Aortic smooth muscle cell (primary cell): Measurements from ENCODE around the gene COX7A2. TPM values are rescaled to one million over a fixed set of nuclear protein-coding genes. Genes with fewer than 3 reads are reported as not detected.

ENCODE experiments used
- total RNA-seq: library from RNA; depleted of rRNA; stranded (reverse); fragments of >200 nt; gene quantifications from 2 replicates; pipeline ENCODE4 v1.2.3, GENCODE V29; 2014

Gene COX7A2, protein sequence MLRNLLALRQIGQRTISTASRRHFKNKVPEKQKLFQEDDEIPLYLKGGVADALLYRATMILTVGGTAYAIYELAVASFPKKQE
- 122 and 170 TPM in 2 replicates for total RNA-seq

DNA sequence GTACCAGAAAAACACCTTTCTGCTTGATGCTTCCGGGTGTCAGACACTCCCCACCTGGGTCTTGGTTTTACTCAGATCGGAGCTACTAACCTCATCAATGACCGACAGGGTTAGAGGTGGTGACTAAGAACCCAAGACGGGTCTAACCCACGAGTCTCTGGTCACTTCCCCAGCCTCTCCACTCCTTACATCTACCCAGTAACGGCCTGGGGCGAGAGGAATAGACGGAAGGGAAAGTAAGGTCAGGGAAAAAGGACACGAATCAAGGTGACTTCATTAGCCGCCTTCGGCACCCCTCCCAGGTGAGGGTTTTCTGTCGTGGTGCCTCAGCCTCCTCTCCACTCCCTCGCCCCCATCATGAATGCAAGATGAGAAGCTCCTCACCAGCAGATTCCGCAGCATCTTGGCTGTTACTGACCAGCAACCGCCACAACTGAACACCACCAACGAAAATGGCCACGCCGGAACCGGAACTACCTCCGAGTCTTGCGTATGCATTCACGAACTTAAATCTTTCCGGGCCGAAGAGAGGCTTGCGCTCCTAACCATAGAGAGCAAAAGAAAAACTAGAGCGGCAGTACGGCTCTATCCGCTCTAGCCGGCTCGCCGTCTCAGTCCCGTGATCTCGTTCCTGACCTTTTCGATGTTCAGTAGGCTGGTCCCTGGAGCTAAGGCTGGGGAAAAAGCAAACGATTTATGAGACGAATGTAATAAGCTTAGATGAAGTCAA, at the start of gene COX7A2:
Gene COX7A2 (minus strand): TSS at position 469 of the 730 bp plus-strand sequence. CDS start 67 bp downstream, at position 402.

DNA sequence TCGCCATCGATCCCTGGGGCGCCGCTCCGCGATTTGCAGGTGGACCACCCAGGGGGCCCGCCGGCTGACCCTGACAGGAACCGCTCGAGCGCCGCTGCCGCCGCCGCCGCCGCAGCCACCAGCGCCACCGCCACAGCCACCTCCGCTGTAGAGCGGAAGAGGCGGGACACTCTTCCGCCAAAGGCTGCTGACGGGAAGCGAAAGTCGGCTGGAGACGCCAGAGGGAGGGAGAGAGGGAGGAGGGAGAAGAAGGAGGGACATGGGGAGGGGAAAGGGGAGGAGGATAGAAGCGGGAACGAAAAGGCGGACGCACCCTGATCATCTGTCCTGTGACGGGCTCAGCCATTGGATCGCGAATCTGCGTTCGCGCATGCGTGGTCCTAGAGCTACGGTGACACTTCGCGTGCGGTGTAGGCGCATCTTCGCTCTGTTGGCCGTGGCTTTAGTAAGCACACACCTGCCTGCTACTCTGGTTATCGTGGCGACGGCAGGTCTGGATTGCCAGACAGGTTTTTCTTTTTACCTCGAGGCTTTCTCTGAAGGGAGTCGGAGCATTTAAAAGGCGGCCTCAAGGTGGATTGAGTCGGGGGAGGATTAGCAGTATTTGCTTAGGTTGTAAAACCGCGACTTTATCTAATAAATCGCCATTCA, 41.2 kb upstream of the COX7A2 start, which contains the start of gene TMEM30A:
Gene TMEM30A (minus strand): TSS at position 161 of the 651 bp plus-strand sequence. CDS start 154 bp downstream, at position 7.

DNA sequence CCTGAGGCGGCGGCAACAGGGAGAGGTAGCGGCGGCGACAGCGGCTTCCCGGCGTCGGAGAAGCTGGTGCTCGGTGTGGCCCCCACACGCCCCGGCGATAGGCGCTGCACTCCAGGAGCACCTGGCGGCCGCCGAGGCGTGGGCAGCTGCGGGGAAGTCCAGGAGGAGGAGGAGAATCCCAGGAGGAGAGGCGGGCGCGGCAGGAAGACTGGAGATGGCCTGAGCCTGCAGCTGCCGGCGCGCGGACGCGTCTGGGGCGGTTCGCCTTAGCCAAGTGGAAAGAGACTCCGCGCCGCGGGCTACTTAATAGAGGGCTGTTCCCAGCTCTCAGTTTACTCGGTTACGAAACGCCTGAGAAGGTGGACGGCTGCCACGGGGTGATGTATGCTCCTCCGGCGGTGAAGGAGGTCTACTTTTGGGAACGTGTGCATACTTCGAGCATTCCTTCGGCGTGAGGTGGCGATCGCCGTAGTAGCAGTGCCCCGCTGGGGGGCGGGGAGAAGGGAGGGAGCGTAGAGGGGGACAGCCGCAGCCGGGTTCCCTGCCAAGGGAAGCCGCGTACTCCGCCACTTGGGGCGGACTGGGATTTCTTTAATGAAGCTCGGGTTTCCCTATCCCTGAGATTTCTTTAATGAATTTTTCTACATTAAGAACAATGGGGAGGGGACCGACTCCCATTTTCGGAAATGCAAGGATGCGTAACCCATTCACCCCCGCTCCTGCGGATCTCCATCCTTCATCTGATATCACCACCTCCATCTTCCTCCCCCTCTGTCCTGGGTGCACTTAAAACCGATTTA, 37.6 kb downstream of the COX7A2 start, which contains the start of gene COL12A1:
Gene COL12A1 (minus strand): TSS at position 278 of the 800 bp plus-strand sequence. CDS start 3,261 bp downstream, outside the sequence.

Other genes starting within 250 kb of the COX7A2 start
- 328 and 349 TPM in 2 replicates for gene COL12A1, start 37.7 kb downstream of the COX7A2 start, total RNA-seq
- 169 and 178 TPM in 2 replicates for gene TMEM30A, start 41.0 kb upstream of the COX7A2 start, total RNA-seq
- 5.2 and 7.3 TPM in 2 replicates for gene FILIP1, start 250.0 kb upstream of the COX7A2 start, total RNA-seq